SU-DHL-6 (cell line): ENCODE data around the gene MTHFD1.

Experiments
- H2AFZ ChIP-seq: fragments of 200-600 bp; sonication (generic); 2 replicates; pipeline ENCODE4 v1.6.1; 2014; ENCODE audit warnings: low read depth, mild to moderate bottlenecking, moderate library complexity, mixed read lengths, antibody characterized with exemption, low read length; ENCODE audit not compliant: severe bottlenecking
- H3F3A ChIP-seq: fragments of 200-600 bp; shearing (Covaris generic); 2 replicates; pipeline ENCODE4 v1.6.0; 2016; ENCODE audit warnings: antibody characterized with exemption, mild to moderate bottlenecking; ENCODE audit not compliant: insufficient read depth
- H3K27ac ChIP-seq: fragments of 200-600 bp; sonication (generic); 2 replicates; pipeline ENCODE4 v1.5.1; 2016; ENCODE audit warnings: low read depth, mild to moderate bottlenecking, low read length, moderate library complexity, mixed read lengths
- H3K27me3 ChIP-seq: fragments of 200-600 bp; sonication (generic), shearing (Covaris generic); 2 replicates; pipeline ENCODE4 v1.6.0; 2014; ENCODE audit warnings: mild to moderate bottlenecking, low read length
- H3K36me3 ChIP-seq: fragments of 200-600 bp; sonication (generic); 2 replicates; pipeline ENCODE4 v1.6.1; 2014; ENCODE audit warnings: mild to moderate bottlenecking, low read length, mixed read lengths
- H3K4me2 ChIP-seq: fragments of 300-600, 200-600 bp; shearing (Covaris generic), sonication (generic); 2 replicates; pipeline ENCODE4 v1.6.0; 2014; ENCODE audit warnings: low read length, low read depth, mild to moderate bottlenecking; ENCODE audit not compliant: poor library complexity, severe bottlenecking
- H3K4me3 ChIP-seq: fragments of 200-600 bp; sonication (generic); 2 replicates; pipeline ENCODE4 v1.5.1; 2014; ENCODE audit warnings: antibody characterized with exemption, low read length, mild to moderate bottlenecking, mixed read lengths; ENCODE audit not compliant: insufficient read depth, poor library complexity, severe bottlenecking
- H3K79me2 ChIP-seq: fragments of 200-600 bp; sonication (generic); 2 replicates; pipeline ENCODE4 v1.6.1; 2014; ENCODE audit warnings: mild to moderate bottlenecking, low read length, moderate library complexity; ENCODE audit not compliant: insufficient read depth
- H3K9ac ChIP-seq: fragments of 200-600 bp; sonication (generic); 2 replicates; pipeline ENCODE4 v1.7.0; 2014; ENCODE audit warnings: mild to moderate bottlenecking, low read length
- H3K9me2 ChIP-seq: fragments of 200-600 bp; sonication (generic); replicated peaks from 2 replicates; pipeline ENCODE4 v1.6.1; 2014; ENCODE audit warnings: low read length; ENCODE audit not compliant: insufficient read depth
- H3K9me3 ChIP-seq: fragments of 200-600 bp; sonication (generic); 2 replicates; pipeline ENCODE4 v1.6.1; 2014; ENCODE audit warnings: low read length, mixed read lengths; ENCODE audit not compliant: insufficient read depth
- H4K20me1 ChIP-seq: fragments of 200-600 bp; sonication (generic); 2 replicates; pipeline ENCODE4 v1.6.1; 2014; ENCODE audit warnings: low read depth, mild to moderate bottlenecking, antibody characterized with exemption, low read length, moderate library complexity, mixed read lengths
- CTCF ChIP-seq: fragments of 200-600 bp; sonication (generic); IDR thresholded peaks from one replicate; pipeline ENCODE4 v1.5.1; 2017; ENCODE audit warnings: antibody characterized with exemption, mild to moderate bottlenecking, low read length, moderate library complexity; ENCODE audit not compliant: insufficient read depth, poor library complexity, severe bottlenecking
- EZH2phosphoT487 ChIP-seq: fragments of 200-600 bp; sonication (generic), shearing (Covaris generic); conservative IDR thresholded peaks from 2 replicates; pipeline ENCODE4 v1.6.1; 2018; ENCODE audit warnings: mild to moderate bottlenecking, antibody characterized with exemption, low read length, moderate library complexity, mixed read lengths

MTHFD1 gene

GRCh38 chr14:64503434-64504309, 115.5 kb downstream of the MTHFD1 start, which contains the start of gene ZBTB25:
Gene ZBTB25, minus strand, starts transcription at chr14:64503838. Its CDS starts 13,305 bp downstream, at chr14:64490533.
- H3K79me2 ChIP-seq, result peaks cover 86% of the 10 kb centered on the region
- H3K4me3 ChIP-seq, result peak within 1 kb of the TSS; percentile 85
- no peak for TF ChIP-seq CTCF
- TF ChIP-seq EZH2phosphoT487, result no peak
- H4K20me1 ChIP-seq, result peaks cover 3% of the 10 kb centered on the region; the same call in 1 of the 2 replicates
- peak within 1 kb of the TSS; percentile 27 for H2AFZ ChIP-seq
- H3K9me2 ChIP-seq, result no peaks in the 10 kb centered on the region
- peaks cover 4% of the 10 kb centered on the region; the same call in 1 of the 2 replicates for H3K36me3 ChIP-seq
- peak within 1 kb of the TSS; percentile 99 for H3K27ac ChIP-seq
- H3K9me3 ChIP-seq, result no peaks in the 10 kb centered on the region
- H3F3A ChIP-seq, result peaks cover 57% of the 10 kb centered on the region
- peak within 1 kb of the TSS; percentile 76 for H3K4me2 ChIP-seq
- no peaks in the 10 kb centered on the region for H3K27me3 ChIP-seq
- peak within 1 kb of the TSS; percentile 99 for H3K9ac ChIP-seq

GRCh38 chr14:64504310-64504896, 116.2 kb downstream of the MTHFD1 start, which contains the start of gene ZBTB1:
Gene ZBTB1, plus strand, starts transcription at chr14:64504770. Its CDS starts 16,735 bp downstream, at chr14:64521505.
- Histone ChIP-seq H2AFZ (no peak within 1 kb of the TSS), H3K9me3 (no peaks in the 10 kb centered on the region), H3K9ac (peak within 1 kb of the TSS; percentile 99), H3K4me2 (peak within 1 kb of the TSS; percentile 76), H3K27me3 (no peaks in the 10 kb centered on the region), H3K27ac (peak within 1 kb of the TSS; percentile 99), H3K9me2 (no peaks in the 10 kb centered on the region), H3K79me2 (peaks cover 86% of the 10 kb centered on the region), H4K20me1 (peaks cover 3% of the 10 kb centered on the region; the same call in 1 of the 2 replicates), H3K4me3 (peak within 1 kb of the TSS; percentile 85), H3K36me3 (no peaks in the 10 kb centered on the region), H3F3A (peaks cover 64% of the 10 kb centered on the region)
- no peak for TF ChIP-seq CTCF

GRCh38 chr14:64504897-64505794, 117.0 kb downstream of the MTHFD1 start:
- Histone ChIP-seq H3K27ac (peak overlapping the region; percentile 99), H3K4me3 (peak overlapping the region; percentile 78), H3K4me2 (peak overlapping the region; percentile 76), H3K9me3 (no peaks in the 10 kb centered on the region), H3K36me3 (no peaks in the 10 kb centered on the region), H4K20me1 (peaks cover 3% of the 10 kb centered on the region; the same call in 1 of the 2 replicates), H3K9me2 (no peaks in the 10 kb centered on the region), H3K79me2 (peaks cover 86% of the 10 kb centered on the region), H2AFZ (no peak overlapping the region), H3K27me3 (no peaks in the 10 kb centered on the region), H3F3A (peaks cover 69% of the 10 kb centered on the region), H3K9ac (peak overlapping the region; percentile 99)
- no peak for TF ChIP-seq CTCF
- TF ChIP-seq EZH2phosphoT487, result no peak
